Gastroesophageal sphincter (tissue), 4 donors: ENCODE data around the gene ELN. TPM values are rescaled to one million over a fixed set of nuclear protein-coding genes. Genes with fewer than 3 reads are reported as not detected.
"Not testable (repeated sequence)": the region's sequence is repeated elsewhere in the genome, so short reads cannot be mapped to it uniquely, and the experiment has no call there.

Source experiments
- ATAC-seq: fragments of 150-250 bp; one replicate; pipeline ENCODE4 v1.9.1; 2016; ENCODE audit warnings: mild to moderate bottlenecking, moderate library complexity
- H3K27ac ChIP-seq, 4 donors: fragments of 200-600 bp; sonication (generic) in 3 of 4; 1 replicate in 3 of 4; 2 replicates in 1 of 4; pipeline ENCODE4 v1.5.1; 2016 to 2019
- H3K27me3 ChIP-seq: fragments of 200-600 bp; sonication (generic); one replicate; pipeline ENCODE4 v1.5.1; 2019
- H3K36me3 ChIP-seq, 2 donors: fragments of 200-600 bp; sonication (generic); one replicate each; pipeline ENCODE4 v1.5.1; 2019; ENCODE audit warnings: control low read depth in 1 of 2
- H3K4me1 ChIP-seq, 3 donors: fragments of 200-600 bp; sonication (generic); 1 replicate in 2 of 3; 2 replicates in 1 of 3; pipeline ENCODE4 v1.5.1; 2016 to 2019; ENCODE audit warnings: control low read depth in 2 of 3
- H3K4me3 ChIP-seq, 2 donors: fragments of 200-600 bp; sonication (generic); one replicate each; pipeline ENCODE4 v1.5.1; 2019; ENCODE audit warnings: mild to moderate bottlenecking in 1 of 2, moderate library complexity in 1 of 2
- H3K9me3 ChIP-seq, 3 donors: fragments of 200-600 bp; sonication (generic); one replicate each; pipeline ENCODE4 v1.5.1; 2017 to 2019; ENCODE audit warnings: control low read depth in 2 of 3
- EP300 ChIP-seq: sonication (generic); formaldehyde crosslinking; IDR thresholded peaks from one replicate; pipeline ENCODE4 v1.6.1; 2017; ENCODE audit warnings: antibody characterized with exemption, mild to moderate bottlenecking
- POLR2A ChIP-seq, 2 donors: fragments of 450-650 bp; IDR thresholded peaks; one replicate each; pipeline ENCODE4 v1.6.1; 2017; ENCODE audit warnings: antibody characterized with exemption in 2 of 2, mild to moderate bottlenecking in 2 of 2, moderate library complexity in 1 of 2
- POLR2AphosphoS5 ChIP-seq: sonication (generic); formaldehyde crosslinking; IDR thresholded peaks from one replicate; pipeline ENCODE4 v1.6.1; 2017; ENCODE audit warnings: antibody characterized with exemption
- WGBS, 2 donors: methylation state at CpG; one replicate each; pipeline ENCODE4 v1.1.5; 2018; ENCODE audit warnings: low coverage in 1 of 2; 5-methylcytosine and 5-hydroxymethylcytosine counted together
- total RNA-seq, 4 donors: library from RNA; depleted of rRNA; stranded (reverse); fragments of >200 nt; gene quantifications; one replicate each; pipeline ENCODE4 v1.1.0, GENCODE V29; 2016
- TF ChIP-seq, protein P1 (sequence below), 4 experiments: fragments of 200-600 bp in 2 of 4; fragments of 450-650 bp in 2 of 4; sonication (generic) in 1 of 4; IDR thresholded peaks; one replicate each; pipeline ENCODE4 v1.5.1; 2017 to 2019; ENCODE audit warnings: antibody characterized with exemption in 4 of 4, mild to moderate bottlenecking in 2 of 4, moderate library complexity in 2 of 4

The ELN gene
- total RNA-seq, 4 donors from 2014 or later: 316 to 703 (median 441) TPM

GRCh38 chr7:74043523-74043951 lies 15.6 kb downstream of the ELN start:
- Histone ChIP-seq H3K27ac (peak overlapping the region in 3 of 4 donors; percentile 49 to 53 (median 51)), H3K4me3 (no peak overlapping the region), H3K27me3 (no peaks in the 10 kb centered on the region), H3K4me1 (peaks cover 0 to 54% (median 3%) of the 10 kb centered on the region in 3 donors), H3K9me3 (no peaks in the 10 kb centered on the region), H3K36me3 (peaks cover 0 to 100% of the 10 kb centered on the region in 2 donors)
- peak; percentile 28 for TF ChIP-seq POLR2AphosphoS5
- TF ChIP-seq, protein P1, sequence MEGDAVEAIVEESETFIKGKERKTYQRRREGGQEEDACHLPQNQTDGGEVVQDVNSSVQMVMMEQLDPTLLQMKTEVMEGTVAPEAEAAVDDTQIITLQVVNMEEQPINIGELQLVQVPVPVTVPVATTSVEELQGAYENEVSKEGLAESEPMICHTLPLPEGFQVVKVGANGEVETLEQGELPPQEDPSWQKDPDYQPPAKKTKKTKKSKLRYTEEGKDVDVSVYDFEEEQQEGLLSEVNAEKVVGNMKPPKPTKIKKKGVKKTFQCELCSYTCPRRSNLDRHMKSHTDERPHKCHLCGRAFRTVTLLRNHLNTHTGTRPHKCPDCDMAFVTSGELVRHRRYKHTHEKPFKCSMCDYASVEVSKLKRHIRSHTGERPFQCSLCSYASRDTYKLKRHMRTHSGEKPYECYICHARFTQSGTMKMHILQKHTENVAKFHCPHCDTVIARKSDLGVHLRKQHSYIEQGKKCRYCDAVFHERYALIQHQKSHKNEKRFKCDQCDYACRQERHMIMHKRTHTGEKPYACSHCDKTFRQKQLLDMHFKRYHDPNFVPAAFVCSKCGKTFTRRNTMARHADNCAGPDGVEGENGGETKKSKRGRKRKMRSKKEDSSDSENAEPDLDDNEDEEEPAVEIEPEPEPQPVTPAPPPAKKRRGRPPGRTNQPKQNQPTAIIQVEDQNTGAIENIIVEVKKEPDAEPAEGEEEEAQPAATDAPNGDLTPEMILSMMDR (IDR thresholded peaks at IDR 0.05): no peak
- no peak for TF ChIP-seq EP300
- no peak for ATAC-seq
- 29% methylated on average over 5 of the region's 9 CpGs; no CpG with 5 or more reads in 1 of the 2 donors for WGBS, 2 donors

- Histone ChIP-seq H3K4me3 (no peak overlapping the region), H3K4me1 (peaks cover 0 to 42% (median 3%) of the 10 kb centered on the region in 3 donors), H3K9me3 (no peaks in the 10 kb centered on the region), H3K27ac (peak overlapping the region in 3 of 4 donors; percentile 7 to 51 (median 16)), H3K27me3 (no peaks in the 10 kb centered on the region), H3K36me3 (peaks cover 0 to 100% of the 10 kb centered on the region in 2 donors)
- TF ChIP-seq POLR2AphosphoS5: no peak
- no peak for TF ChIP-seq POLR2A (IDR thresholded peaks at IDR 0.05)
- no peak for TF ChIP-seq EP300
- TF ChIP-seq, protein P1 (IDR thresholded peaks at IDR 0.05): no peak
- 83 to 93% methylated on average over 3 to 10 of the region's 20 CpGs for WGBS, 2 donors
- no peak for ATAC-seq
These were observed 16.7 kb downstream of the ELN start for GRCh38 chr7:74044366-74045350.

GRCh38 chr7:74046581-74046980 lies 18.6 kb downstream of the ELN start:
- not testable (repeated sequence) for H3K4me3 ChIP-seq, ATAC-seq, H3K27me3 ChIP-seq, H3K9me3 ChIP-seq
- Histone ChIP-seq H3K27ac (peak overlapping the region in 1 of 4 donors; percentile 11), H3K36me3 (peaks cover 0 to 100% of the 10 kb centered on the region in 2 donors), H3K4me1 (peaks cover 0 to 23% (median 3%) of the 10 kb centered on the region in 3 donors)
- no CpG with 5 or more reads among the region's 7 CpGs for WGBS, 2 donors

DNA sequence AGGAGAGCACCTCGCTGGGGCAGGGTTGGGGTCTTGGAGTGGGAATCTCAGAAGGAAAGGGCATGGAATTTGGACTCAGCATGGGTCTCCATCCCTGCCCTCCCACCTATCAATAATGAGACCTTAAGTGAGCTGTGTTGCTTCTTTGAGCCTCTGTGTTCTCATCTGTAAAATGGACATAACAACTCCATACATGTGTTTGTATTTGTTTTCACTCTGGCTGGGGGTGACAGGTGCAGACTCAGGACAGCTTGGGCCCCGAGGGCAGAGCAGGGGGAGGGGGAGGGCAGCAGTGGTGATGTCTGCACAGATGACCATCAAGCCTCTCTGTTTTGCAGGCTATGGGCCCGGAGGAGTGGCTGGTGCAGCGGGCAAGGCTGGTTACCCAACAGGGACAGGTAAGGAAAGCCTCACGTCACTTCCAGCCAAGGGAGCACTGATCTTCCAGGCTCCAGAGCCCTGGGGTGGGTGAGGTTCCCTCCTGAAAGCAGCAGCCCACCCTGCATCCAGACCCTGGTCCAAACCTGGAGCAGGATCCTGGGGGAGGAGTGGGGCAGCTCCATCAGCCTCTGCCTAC lies 19.9 kb downstream of the ELN start:
- Histone ChIP-seq H3K36me3 (peaks cover 0 to 100% of the 10 kb centered on the region in 2 donors), H3K4me1 (peaks cover 0 to 10% (median 1%) of the 10 kb centered on the region in 3 donors), H3K27ac (no peak overlapping the region), H3K27me3 (no peaks in the 10 kb centered on the region), H3K9me3 (no peaks in the 10 kb centered on the region), H3K4me3 (no peak overlapping the region)
- no peak for ATAC-seq
- WGBS, 2 donors: 29% methylated on average over 1 of the region's 5 CpGs; no CpG with 5 or more reads in 1 of the 2 donors
- TF ChIP-seq, protein P1 (IDR thresholded peaks at IDR 0.05): no peak
- no peak for TF ChIP-seq EP300
- TF ChIP-seq POLR2A (IDR thresholded peaks at IDR 0.05): no peak
- no peak for TF ChIP-seq POLR2AphosphoS5

- Histone ChIP-seq H3K27ac (no peak overlapping the region), H3K9me3 (no peaks in the 10 kb centered on the region), H3K27me3 (no peaks in the 10 kb centered on the region), H3K4me3 (no peak overlapping the region), H3K36me3 (peaks cover 0 to 100% of the 10 kb centered on the region in 2 donors), H3K4me1 (no peaks in the 10 kb centered on the region)
- no peak for ATAC-seq
- 95 to 100% methylated on average over 2 of the region's 2 CpGs for WGBS, 2 donors
- TF ChIP-seq EP300 (no peak), POLR2A (IDR thresholded peaks at IDR 0.05) (no peak), POLR2AphosphoS5 (no peak)
- TF ChIP-seq, protein P1 (IDR thresholded peaks at IDR 0.05): no peak
These were observed 21.1 kb downstream of the ELN start for GRCh38 chr7:74048999-74049599.
